Measurements from ENCODE around the gene ST6GAL1.
"Not testable (repeated sequence)": the region's sequence is repeated elsewhere in the genome, so short reads cannot be mapped to it uniquely, and the experiment has no call there.

Gene ST6GAL1

DNA sequence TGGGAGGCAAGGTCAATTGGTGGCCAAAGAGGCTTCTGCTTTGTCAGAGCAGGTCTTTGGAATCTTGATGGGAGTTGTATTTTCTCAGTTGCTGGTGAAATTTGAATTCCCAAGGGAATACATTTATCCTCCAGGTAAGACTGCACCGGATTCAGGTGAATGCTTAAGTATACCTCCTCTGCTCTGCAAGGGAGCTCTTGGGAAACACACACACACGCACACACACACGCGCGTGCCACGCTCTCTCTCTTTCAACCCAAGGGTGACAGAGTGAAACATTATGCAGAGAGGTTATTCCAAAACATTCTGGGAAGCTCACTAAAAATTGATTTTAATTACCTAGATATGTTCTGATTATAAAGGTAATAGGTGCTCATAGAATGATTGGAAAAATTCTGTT is 33.7 kb downstream of the ST6GAL1 start:
- in situ Hi-C loops (cut with MboI; ENCODE audit: low sequenced_read_pairs, unreplicated experiment), result no loop called here
- DNase-seq (ENCODE audit: low spot score), result no peak
- TF ChIP-seq, protein P1, sequence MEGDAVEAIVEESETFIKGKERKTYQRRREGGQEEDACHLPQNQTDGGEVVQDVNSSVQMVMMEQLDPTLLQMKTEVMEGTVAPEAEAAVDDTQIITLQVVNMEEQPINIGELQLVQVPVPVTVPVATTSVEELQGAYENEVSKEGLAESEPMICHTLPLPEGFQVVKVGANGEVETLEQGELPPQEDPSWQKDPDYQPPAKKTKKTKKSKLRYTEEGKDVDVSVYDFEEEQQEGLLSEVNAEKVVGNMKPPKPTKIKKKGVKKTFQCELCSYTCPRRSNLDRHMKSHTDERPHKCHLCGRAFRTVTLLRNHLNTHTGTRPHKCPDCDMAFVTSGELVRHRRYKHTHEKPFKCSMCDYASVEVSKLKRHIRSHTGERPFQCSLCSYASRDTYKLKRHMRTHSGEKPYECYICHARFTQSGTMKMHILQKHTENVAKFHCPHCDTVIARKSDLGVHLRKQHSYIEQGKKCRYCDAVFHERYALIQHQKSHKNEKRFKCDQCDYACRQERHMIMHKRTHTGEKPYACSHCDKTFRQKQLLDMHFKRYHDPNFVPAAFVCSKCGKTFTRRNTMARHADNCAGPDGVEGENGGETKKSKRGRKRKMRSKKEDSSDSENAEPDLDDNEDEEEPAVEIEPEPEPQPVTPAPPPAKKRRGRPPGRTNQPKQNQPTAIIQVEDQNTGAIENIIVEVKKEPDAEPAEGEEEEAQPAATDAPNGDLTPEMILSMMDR (IDR thresholded peaks at IDR 0.05; ENCODE audit: borderline replicate concordance, control extremely low read depth, extremely low read depth, insufficient read depth, missing control alignments), result no peak

DNA sequence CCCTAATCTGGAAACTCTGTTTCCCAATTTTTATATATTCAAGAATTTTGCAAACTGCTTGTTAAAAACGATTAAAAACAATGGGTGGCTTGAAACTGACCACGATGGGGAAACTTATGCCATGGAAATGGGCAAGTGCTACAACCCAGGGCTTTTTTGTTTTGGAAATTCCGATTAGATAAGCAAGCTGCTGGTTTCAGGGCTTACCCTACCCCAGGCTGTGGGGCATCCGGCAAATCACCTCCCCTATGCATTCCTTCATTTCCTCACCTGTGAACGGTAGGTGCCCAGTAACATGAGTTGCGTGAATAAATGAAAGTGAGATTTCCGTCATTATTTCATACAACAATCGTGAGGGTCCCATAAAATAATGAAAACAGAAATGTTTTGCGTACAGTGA is 34.3 kb downstream of the ST6GAL1 start:
- TF ChIP-seq, protein P1 (IDR thresholded peaks at IDR 0.05; ENCODE audit: borderline replicate concordance, control extremely low read depth, extremely low read depth, insufficient read depth, missing control alignments), result no peak
- in situ Hi-C loops (cut with MboI; ENCODE audit: low sequenced_read_pairs, unreplicated experiment), result no loop called here
- no peak for DNase-seq (ENCODE audit: low spot score)

DNA sequence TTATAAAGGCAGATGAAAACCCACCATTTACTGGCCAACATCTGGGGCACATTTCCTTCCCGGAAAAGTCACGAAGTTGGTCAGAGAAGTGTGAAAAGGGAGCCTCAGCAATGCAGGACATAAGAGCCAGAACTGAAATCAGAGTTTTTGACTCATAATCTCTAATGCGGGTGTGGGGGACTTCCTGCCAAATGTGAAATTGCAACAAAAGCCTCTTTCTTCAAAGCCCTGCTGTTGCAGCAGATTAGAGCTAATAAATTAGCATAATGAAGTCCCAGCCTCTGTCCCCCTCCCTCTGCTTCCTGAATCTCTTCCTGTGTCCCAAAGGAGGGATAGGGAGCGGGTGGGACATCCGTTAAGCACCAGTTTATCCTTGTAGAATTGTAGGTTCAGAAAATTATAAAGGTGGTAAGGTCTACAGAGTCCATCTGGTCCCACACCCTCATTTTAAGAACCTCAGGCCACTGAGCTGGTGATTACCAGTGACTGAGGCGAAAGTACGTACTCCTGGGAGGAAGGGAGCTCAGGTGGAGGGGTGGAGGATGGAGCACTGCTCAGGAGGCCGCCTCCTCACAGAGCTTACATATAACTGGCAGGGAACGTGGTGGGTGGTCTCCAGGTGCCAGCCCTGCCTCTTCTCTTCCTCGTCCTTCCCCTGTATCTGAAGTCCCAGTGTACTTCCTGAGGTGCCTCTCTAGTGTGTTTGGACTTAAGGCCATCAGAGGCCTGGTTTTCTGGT is 35.0 kb downstream of the ST6GAL1 start:
- TF ChIP-seq, protein P1 (IDR thresholded peaks at IDR 0.05; ENCODE audit: borderline replicate concordance, control extremely low read depth, extremely low read depth, insufficient read depth, missing control alignments), result no peak
- in situ Hi-C loops (cut with MboI; ENCODE audit: low sequenced_read_pairs, unreplicated experiment), result no loop called here
- peak; percentile 57 for DNase-seq (ENCODE audit: low spot score)

DNA sequence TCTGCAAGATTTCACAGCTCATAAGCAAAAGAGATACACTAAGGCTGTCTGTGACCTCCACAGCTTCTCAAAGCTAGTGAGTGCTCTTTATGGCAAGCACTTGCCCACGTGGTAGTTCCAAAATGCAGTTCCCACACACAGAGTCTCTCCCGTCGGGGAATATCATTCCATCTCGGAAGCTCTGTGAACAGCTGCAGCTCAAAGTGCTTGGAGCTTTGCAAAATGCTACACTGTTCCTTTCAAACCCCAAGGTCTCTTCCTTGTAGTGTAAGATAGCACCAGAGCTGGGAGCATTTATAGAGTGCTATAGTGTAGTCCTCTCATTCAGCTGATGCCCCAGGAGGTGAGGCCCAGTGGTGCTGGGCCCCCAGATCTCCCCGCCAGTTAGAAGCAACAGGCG is 36.1 kb downstream of the ST6GAL1 start:
- no peak for DNase-seq (ENCODE audit: low spot score)
- in situ Hi-C loops (cut with MboI; ENCODE audit: low sequenced_read_pairs, unreplicated experiment), result no loop called here
- TF ChIP-seq, protein P1 (IDR thresholded peaks at IDR 0.05; ENCODE audit: borderline replicate concordance, control extremely low read depth, extremely low read depth, insufficient read depth, missing control alignments), result no peak

DNA sequence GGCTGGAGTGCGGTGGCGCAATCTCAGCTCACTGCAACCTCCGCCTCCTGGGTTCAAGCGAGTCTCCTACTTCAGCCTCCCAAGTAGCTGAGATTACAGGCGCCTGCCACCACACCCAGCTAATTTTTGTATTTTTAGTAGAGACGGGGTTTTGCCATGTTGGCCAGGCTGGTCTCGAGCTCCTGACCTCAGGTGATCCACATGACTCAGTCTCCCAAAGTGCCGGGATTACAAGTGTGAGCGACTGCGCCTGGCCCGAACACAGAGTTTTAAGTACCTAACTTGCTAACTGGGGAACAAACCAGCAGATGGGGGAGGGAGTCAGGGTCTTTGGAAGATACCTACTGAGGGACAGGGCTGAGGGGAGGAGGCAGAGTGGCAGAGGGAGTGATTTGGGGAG is 36.9 kb downstream of the ST6GAL1 start:
- DNase-seq (ENCODE audit: low spot score); in situ Hi-C loops (cut with MboI; ENCODE audit: low sequenced_read_pairs, unreplicated experiment): not testable (repeated sequence)

DNA sequence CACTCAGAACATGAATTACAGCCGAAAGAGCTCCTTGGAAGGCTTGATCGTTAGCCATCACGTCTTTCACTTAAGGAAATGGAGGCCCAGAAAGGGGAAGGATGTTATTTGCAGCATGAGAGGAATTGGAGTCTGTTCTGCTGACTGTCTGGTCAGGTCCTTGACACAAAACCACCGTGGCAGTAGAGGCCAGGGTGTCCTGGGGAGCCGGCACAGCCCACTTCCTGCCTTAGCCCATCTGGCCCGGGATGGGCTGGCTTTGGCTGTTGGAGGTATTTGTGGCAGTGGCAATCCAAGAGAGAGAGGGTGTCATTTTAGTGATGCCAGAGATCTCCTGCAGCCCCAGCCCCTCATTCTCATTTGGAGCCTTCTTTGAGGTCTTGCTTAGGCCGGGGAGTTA is 37.4 kb downstream of the ST6GAL1 start:
- in situ Hi-C loops (cut with MboI; ENCODE audit: low sequenced_read_pairs, unreplicated experiment), result no loop called here
- TF ChIP-seq, protein P1 (IDR thresholded peaks at IDR 0.05; ENCODE audit: borderline replicate concordance, control extremely low read depth, extremely low read depth, insufficient read depth, missing control alignments), result no peak
- no peak for DNase-seq (ENCODE audit: low spot score)

DNA sequence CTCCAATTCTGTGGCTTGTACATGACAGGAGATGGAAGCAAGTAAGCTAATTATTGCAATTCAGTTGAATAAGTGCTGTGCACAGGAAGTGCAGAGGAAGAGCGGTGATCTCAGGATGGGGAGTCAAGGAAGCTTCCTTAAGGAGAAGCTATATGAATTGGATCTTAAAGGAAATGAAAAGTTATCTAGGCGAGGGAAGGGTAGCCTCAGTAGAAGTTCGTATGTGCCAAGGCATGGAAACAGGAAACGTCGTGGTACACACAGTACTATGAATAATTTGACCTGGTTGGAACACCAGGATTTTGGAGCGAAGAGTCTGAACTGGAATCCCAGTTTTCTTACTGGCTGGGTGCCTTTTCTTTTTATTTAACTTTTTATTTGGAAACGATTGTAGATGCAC is 39.3 kb downstream of the ST6GAL1 start:
- TF ChIP-seq, protein P1 (IDR thresholded peaks at IDR 0.05; ENCODE audit: borderline replicate concordance, control extremely low read depth, extremely low read depth, insufficient read depth, missing control alignments), result no peak
- in situ Hi-C loops (cut with MboI; ENCODE audit: low sequenced_read_pairs, unreplicated experiment), result no loop called here
- no peak for DNase-seq (ENCODE audit: low spot score)

DNA sequence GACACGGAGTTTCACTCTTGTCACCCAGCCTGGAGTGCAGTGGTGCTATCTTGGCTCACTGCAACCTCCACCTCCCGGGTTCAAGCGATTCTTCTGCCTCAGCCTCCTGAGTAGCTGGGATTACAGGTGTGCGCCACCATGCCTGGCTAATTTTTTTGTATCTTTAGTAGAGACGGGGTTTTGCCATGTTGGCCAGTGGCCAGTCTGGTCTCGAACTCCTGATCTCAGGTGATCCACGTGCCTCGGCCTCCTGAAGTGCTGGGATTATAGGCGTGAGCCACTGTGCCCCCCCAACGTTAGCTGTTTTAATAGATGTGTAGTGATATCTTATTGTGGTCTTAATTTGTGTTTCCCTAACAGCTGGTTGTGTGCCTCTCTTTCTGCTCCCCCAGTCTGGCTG is 40.8 kb downstream of the ST6GAL1 start:
- in situ Hi-C loops (cut with MboI; ENCODE audit: low sequenced_read_pairs, unreplicated experiment); DNase-seq (ENCODE audit: low spot score): not testable (repeated sequence)
